Stimulated activated CD4-positive, alpha-beta T cell treated with anti-CD3 and anti-CD28 coated beads, Interleukin-4, amount 100 ng/mL, for 48 hours (primary cell): ENCODE data around the gene MUC5B.

ENCODE experiments used
- DNase-seq, 2 donors: peaks; one replicate each; pipeline ENCODE4 v3.0.0-alpha.2; 2020; ENCODE audit warnings: low read depth in 2 of 2

Gene MUC5B

GRCh38 chr11:1221848-1222311 lies 986 bp upstream of the MUC5B start:
- no peak for DNase-seq

- no peak for DNase-seq
Observed at GRCh38 chr11:1223346-1224110, 662 bp downstream of the MUC5B start.

GRCh38 chr11:1224111-1224490 lies 1.2 kb downstream of the MUC5B start:
- DNase-seq = no peak

- DNase-seq = no peak
Observed at GRCh38 chr11:1224491-1225385, 1.9 kb downstream of the MUC5B start.

DNA sequence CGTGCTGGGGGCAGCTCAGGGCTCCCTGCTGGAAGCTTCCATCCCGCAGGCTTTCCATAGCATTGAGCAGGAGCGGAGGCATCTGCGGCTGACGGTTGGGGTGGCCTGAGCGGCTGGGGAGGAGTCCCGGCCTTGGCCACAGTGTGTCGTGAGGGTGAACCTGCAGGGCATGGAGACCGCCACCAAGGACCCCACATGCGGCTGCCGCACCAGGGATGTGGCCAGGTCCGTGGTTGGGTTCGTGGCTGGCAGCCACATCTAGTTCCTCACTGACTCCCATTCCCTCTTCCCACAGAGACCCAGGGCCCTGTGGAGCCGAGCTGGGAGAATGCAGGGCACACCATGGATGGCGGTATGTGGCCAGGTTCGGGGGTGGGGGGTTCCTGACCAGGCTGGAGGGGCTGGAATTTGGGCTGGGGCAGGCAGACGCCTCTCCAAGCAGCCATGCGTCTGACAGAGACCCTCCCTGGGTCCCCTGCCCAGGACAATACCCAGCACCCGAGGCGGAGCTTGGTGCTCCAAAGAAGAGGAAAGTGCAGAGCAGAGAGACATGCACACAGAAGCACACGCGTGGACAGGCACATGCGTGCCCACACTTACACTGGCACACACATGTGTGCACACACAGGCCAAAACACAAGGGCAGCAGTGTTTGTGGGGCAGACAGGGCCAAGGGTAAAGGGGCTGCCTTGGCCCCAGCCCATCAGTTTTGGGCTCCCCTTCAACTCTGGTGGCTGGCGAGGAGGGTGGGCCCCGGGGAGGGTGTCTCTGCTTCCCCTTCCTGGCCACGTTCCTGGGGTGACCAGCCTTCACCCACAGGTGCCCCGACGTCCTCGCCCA lies 2.7 kb downstream of the MUC5B start:
- DNase-seq = no peak

DNA sequence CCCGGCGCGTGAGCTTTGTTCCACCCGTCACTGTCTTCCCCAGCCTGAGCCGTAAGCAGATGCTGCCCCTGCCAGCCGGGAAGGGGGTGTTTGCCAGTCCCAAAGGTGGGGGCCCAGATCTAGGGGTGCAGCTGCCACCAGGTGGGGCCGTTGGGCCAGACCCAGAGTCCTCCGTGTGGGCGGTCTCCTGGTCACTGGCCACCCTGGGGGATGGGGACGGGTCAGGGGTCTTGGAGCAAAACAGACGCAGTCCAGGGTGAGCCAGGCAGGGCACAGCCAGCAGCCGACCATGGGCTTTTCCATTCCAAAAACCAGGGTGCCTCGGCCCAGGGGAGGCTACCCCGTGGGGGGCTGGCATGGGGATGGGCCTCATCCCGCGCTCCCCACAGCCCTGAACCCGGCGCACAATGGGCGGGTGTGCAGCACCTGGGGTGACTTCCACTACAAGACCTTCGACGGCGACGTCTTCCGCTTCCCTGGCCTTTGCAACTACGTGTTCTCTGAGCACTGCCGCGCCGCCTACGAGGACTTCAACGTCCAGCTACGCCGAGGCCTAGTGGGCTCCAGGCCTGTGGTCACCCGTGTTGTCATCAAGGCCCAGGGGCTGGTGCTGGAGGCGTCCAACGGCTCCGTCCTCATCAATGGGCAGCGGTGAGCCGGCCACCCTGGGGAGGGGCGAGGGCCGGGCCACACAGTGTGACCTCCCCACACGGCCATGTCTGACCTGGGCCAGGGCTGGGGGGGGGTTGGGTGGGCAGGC lies 3.5 kb downstream of the MUC5B start:
- no peak for DNase-seq

- DNase-seq = no peak
Observed at GRCh38 chr11:1226986-1227550, 4.2 kb downstream of the MUC5B start.

DNA sequence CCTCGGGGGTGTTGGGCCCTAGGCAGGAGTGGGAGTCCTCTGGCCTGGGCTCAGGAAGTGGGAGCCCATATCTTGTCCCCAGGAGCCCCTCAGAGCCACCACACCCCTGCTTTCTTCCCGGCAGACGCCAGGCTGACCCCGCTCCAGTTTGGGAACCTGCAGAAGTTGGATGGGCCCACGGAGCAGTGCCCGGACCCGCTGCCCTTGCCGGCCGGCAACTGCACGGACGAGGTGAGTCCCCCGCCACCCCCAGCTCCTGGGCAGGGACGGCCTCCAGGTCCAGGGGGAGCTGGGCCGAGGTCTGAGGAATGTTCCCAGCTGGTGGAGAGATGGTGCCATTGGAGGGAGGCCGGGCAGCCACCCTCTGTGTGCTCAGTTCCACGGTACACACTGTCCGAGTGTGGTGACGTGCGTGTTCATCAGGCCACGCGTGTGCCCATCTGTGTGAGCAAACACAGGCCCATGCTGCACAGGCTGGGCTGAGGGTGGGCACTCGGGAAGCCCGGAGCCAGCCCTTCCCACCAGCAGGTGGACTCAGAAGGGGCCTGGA lies 4.8 kb downstream of the MUC5B start:
- DNase-seq = no peak

DNA sequence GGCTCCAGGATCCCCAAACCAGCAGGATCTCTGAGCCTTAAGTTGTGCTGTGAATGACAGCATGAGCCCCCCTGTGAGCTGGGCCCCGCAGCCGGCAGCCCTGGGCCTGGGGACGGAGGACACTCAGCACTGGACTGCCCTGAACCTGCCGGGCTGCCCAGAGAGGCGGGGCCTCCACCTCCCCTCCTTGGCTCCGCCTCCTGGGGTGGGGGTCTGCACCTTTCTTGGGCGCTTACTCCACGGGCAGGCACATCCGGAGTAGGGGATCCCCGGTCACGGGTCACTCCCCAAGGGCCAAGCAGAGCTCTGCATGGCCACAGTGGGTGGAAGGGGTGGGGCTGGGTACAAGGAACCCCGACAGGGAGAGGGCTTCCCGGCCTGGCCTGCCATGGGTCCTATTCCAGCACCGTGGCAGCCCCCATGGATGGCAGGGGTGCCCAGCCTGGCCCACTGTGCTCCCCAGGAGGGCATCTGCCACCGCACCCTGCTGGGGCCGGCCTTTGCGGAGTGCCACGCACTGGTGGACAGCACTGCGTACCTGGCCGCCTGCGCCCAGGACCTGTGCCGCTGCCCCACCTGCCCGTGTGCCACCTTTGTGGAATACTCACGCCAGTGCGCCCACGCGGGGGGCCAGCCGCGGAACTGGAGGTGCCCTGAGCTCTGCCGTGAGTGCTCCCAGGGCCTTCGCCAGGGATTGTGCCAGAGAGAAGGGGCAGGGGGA lies 5.4 kb downstream of the MUC5B start:
- DNase-seq = no peak

- DNase-seq = no peak
Observed at GRCh38 chr11:1228921-1229451, 6.1 kb downstream of the MUC5B start.

GRCh38 chr11:1229471-1230120 lies 6.7 kb downstream of the MUC5B start:
- DNase-seq = no peak

DNA sequence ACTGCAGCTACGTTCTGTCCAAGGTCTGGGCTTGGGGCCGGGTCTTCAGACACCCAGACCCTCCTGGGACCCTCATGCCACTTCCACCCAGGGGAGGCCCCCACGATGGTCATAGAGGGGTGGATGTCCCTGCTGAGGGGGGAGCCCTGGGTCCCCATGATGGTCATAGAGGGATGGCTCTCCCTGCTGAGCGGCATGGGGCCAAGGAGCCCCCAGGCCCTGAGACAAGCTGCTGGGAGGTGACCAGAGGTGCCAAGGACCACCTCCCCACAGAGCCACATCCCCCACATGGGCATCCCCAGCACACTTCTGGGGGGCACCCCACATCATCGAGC lies 7.2 kb downstream of the MUC5B start:
- DNase-seq = no peak

DNA sequence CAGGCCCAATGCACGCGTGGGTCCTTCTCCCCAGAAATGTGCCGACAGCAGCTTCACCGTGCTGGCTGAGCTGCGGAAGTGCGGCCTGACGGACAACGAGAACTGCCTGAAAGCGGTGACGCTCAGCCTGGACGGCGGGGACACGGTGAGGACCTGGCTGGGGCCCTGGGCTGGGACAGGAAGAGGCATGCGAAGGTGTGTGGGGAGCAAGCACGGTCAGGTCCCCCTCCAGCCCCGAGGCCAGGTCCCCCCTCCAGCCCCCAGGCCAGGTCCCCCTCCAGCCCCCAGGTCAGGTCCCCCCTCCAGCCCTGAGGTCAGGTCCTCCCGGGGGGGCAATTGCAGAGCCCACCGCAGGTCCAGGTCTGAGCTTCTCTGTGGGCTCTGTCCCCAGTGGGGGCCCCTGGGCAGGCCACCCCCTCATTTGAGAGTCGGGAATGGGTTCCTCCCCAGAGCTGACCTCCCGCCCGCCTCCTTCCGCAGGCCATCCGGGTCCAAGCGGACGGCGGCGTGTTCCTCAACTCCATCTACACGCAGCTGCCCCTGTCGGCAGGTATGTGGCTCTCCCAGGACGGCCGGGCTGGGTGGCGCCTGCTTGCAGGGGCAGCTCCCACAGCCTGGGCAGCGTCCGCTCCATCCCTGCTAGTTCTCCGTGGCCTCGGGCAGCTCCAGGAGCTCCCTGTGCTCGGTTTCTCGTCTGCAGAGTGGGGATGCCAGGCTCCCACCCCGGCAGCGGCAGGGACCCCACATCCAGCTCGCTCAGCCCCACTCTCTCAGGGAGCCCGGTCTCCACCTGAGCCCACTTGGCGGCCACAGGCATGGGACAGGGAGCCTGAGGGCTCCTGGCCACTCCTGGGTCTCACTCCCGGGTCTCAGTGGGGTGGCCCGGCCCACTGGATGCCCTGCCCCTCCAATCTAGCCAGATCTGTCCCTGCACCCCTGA lies 7.9 kb downstream of the MUC5B start:
- no peak for DNase-seq

GRCh38 chr11:1231396-1232020 lies 8.6 kb downstream of the MUC5B start:
- no peak for DNase-seq

GRCh38 chr11:1232021-1232882 lies 9.4 kb downstream of the MUC5B start:
- DNase-seq = no peak

GRCh38 chr11:1232883-1233321 lies 10.0 kb downstream of the MUC5B start:
- DNase-seq = no peak
